Muscle of leg (tissue), 11 donors: ENCODE results near the gene KCNH2. TPM values are rescaled to one million over a fixed set of nuclear protein-coding genes. Genes with fewer than 3 reads are reported as not detected.

ENCODE experiments used
- DNase-seq: peaks from one replicate; pipeline ENCODE4 v3.0.0; 2013
- H3K27ac ChIP-seq: one replicate; pipeline ENCODE4 v1.5.1; 2013; ENCODE audit warnings: mild to moderate bottlenecking, low read length, control low read depth
- H3K27me3 ChIP-seq: one replicate; pipeline ENCODE4 v1.6.1; 2013; ENCODE audit warnings: low read length; ENCODE audit not compliant: control insufficient read depth, insufficient read depth
- H3K36me3 ChIP-seq: one replicate; pipeline ENCODE4 v1.6.1; 2013; ENCODE audit warnings: low read length; ENCODE audit not compliant: control insufficient read depth, insufficient read depth
- H3K4me1 ChIP-seq: one replicate; pipeline ENCODE4 v1.6.1; 2013; ENCODE audit warnings: low read length; ENCODE audit not compliant: control insufficient read depth, insufficient read depth
- H3K4me3 ChIP-seq: one replicate; pipeline ENCODE4 v1.5.1; 2013; ENCODE audit warnings: low read length, control low read depth
- H3K9me3 ChIP-seq: replicated peaks from 2 replicates; pipeline ENCODE4 v1.6.1; 2013; ENCODE audit warnings: low read depth, low read length; ENCODE audit not compliant: control insufficient read depth
- WGBS: methylation state at CpG from one replicate; pipeline ENCODE4 v1.1.5; 2013; ENCODE audit warnings: missing lambda C conversion rate; ENCODE audit not compliant: insufficient coverage; 5-methylcytosine and 5-hydroxymethylcytosine counted together
- polyA plus RNA-seq, 8 donors: library from polyadenylated mRNA; unstranded; fragments of 120-200 nt; gene quantifications; one replicate each; pipeline versions ENCODE4 v1.2.1 to v1.2.3, GENCODE V29; 2013; ENCODE audit warnings: inconsistent platforms in 1 of 8, low replicate concordance in 1 of 8; ENCODE audit not compliant: insufficient read length in 8 of 8, insufficient read depth in 1 of 8
- total RNA-seq: library from RNA; stranded (reverse); fragments of 120-200 nt; gene quantifications from one replicate; pipeline ENCODE4 v1.2.4, GENCODE V29; 2013

KCNH2 gene
- total and polyA plus RNA-seq, 9 donors, result 9.7 to 26.9 (median 19.6) TPM

DNA sequence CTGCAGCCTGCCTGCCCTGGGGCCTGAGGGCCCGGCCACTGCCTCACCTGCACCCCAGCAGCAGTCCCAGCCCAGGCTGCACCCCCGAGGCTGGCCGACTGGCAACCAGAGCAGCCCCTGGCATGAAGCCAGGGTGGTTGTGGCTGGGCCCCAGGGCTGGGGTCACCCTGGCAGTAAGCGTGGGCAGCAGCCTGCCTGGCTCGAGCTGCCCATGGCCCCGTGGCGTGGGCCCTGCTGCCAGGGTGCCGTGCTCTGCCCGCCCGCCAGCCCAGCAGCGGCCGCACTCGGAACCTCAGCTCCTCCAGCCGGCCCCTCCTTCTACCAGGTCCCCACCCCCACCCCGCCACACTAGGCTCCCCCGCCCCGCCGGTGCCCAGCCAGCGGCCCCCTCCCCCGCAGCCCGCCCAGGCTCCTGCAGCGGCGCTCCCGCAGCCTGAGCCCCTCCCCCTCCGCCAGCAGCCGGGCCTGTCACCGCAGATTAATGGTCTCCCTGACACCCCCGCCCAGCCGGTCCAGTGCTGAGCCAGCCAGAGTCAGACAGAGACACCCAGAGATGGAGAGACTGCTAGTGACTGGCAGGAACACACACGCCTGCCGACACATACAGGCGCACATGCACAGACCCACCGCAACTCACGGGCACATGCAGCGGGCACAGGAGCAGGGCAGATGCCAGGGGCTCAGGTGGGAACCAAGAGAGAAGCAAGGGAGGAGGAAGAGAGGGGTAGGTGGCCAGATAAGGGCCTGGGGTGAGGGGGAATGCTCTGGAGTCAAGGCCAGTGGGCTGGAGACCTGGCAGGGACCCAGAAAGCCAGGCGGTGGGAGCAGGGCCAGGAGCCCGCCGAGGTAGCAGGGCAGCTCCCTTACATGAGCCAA lies 22.4 kb downstream of the KCNH2 start:
- 23% methylated on average over 23 of the region's 38 CpGs for WGBS
- Histone ChIP-seq H3K4me3 (peak overlapping the region; percentile 8), H3K4me1 (peaks cover 44% of the 10 kb centered on the region)

DNA sequence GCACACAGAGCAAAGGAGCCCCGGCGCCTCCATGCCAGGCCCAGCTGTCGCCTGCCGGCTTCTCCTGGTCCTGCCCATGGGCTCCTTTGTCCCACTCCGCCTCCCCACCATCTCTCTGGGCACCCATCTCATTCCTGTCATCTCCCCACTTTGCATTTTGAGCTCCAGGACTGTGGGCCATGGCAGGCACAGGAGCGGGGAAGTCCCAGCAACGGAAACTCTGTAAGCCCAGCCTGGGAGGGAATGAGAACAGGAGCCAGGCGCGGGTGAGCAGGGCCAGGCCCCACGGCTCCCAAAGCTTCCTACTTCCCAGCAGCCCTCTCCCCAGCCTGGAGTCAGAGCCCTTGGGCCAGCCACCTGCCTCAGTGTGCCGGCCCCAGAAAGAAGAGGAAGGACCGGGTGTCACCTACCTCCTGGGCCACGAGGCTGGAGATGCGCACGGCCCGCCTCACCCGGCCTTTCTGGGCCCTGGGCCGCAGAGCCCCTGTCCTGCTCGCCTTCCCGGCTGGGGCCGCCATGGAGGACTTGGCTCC lies 23.1 kb downstream of the KCNH2 start:
- peaks cover 17% of the 10 kb centered on the region for H3K27me3 ChIP-seq
- H3K4me1 ChIP-seq, result peaks cover 44% of the 10 kb centered on the region
- peaks cover 25% of the 10 kb centered on the region for H3K36me3 ChIP-seq
- H3K27ac ChIP-seq, result peak overlapping the region; percentile 77
- WGBS, result 50% methylated on average over 18 of the region's 21 CpGs
- H3K9me3 ChIP-seq, result no peaks in the 10 kb centered on the region
- peak overlapping the region; percentile 8 for H3K4me3 ChIP-seq
- DNase-seq, result no peak

More for the DNA sequence above, 22.4 kb downstream of the KCNH2 start:
- Histone ChIP-seq H3K9me3 (no peaks in the 10 kb centered on the region), H3K27me3 (peaks cover 17% of the 10 kb centered on the region), H3K36me3 (peaks cover 18% of the 10 kb centered on the region), H3K27ac (peak overlapping the region; percentile 81)
- peak; percentile 80 for DNase-seq

DNA sequence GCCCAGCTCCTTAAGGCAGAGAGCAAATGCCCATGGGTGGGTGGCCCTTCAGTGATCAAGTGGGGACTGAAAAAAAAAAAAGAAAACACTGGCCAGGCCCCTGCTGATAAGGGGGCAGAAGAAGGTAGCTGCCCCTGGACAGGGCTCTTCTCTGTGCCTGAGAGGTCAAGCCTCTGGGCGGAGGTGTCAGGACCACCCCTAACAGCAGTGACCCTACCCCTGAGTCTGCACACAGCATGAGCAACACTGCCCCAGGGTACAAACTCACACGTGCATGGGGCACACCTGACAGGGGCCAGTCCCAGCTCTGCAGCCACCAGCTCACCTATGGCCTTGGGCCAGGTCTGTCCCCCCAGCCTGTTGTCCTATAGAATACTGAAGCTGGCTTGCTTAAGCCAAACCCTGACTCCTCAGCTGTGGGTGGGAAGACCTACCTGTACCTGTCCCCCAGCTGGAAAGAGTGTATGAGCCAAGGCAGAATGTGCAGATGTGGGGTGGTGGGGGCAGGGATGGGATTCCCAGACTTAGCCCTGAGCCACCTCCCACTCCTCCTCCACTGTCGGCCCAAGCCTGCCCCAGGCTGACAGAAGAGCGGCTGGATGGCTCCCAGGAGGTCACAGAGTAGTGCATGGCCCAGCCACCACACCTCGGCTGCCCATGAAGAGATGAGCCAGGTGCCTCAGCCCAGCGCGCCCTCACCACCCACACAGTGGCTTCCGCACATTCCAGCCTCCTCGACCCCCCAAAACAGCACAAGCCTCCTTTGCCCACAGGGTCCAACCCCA lies 23.7 kb downstream of the KCNH2 start:
- no peaks in the 10 kb centered on the region for H3K9me3 ChIP-seq
- H3K4me3 ChIP-seq, result no peak overlapping the region
- 67% methylated on average over 8 of the region's 9 CpGs for WGBS
- H3K36me3 ChIP-seq, result peaks cover 25% of the 10 kb centered on the region
- peak overlapping the region; percentile 77 for H3K27ac ChIP-seq
- H3K4me1 ChIP-seq, result peaks cover 44% of the 10 kb centered on the region
- DNase-seq, result no peak
- peaks cover 14% of the 10 kb centered on the region for H3K27me3 ChIP-seq

DNA sequence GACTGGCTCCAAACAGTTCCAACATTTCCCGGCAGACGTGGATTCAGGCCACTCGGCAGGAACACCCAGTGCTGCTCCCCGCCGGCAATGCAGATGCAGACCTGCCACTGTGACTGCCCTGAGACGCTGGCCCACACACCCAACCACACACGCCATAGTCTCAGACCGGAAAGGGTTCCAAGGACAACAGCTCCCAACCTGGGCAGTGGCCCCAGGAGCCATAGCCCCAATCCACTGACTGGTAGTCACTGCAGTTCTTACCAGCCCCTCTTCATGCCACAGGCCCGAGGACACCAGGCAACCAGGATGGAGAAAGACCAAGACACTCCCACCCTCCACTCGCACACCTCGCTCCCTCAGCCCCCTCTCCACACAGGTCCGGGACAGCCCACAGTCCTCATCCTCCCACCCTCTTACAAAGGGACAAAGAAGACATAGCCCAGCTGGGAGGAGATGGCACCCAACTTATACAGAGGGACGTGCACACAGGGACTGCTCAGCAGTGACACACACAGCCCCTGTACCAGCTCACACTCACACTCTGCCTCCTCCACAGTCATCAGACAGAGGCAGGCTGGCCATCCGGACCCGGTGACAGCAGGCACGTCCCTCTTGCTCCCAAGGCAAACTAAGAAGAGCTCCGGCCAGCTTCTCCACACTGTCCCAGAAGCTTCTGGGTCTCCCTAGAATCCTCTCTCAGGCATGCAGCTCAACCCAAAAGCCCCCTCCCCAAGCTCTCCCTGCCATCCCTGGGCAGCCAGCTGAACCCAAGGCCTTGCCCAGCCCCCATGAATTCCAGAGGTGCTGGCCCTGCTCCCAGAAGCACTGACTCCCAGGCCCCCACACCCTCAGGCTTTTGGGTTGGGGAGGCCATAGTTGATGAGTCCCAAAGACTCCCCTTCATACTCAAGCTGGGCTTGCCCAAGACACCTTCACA lies 24.8 kb downstream of the KCNH2 start:
- Histone ChIP-seq H3K27me3 (peaks cover 5% of the 10 kb centered on the region), H3K4me3 (no peak overlapping the region), H3K36me3 (peaks cover 25% of the 10 kb centered on the region), H3K27ac (no peak overlapping the region), H3K4me1 (peaks cover 44% of the 10 kb centered on the region), H3K9me3 (no peaks in the 10 kb centered on the region)
- no peak for DNase-seq
- 89% methylated on average over 17 of the region's 17 CpGs for WGBS

DNA sequence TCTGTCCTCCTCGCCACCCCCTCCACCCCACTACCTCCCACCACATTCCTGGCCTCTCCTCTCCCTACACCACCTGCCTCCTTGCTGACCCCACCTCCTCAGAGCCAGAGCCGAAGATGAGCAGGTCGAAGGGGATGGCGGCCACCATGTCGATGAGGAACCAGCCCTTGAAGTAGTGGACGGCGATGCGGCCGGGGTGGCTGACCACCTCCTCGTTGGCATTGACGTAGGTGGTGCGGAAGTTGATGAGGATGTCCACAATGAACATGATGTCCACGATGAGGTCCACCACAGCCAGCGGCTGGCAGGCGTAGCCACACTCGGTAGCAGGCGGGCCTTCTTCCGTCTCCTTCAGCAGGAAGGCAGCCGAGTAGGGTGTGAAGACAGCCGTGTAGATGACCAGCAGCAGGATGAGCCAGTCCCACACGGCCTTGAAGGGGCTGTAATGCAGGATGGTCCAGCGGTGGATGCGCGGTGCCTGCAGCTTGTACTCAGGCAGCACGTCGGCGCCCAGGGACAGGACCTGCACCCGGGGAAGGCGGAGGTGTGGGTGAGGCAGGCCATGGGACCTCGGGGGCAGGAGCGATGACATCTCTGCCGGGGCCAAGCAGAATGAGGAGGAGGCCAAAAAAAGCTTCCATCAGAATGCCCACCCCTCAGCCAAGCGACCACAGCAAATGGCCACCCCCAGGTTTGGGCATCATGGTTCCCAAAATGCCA lies 25.6 kb downstream of the KCNH2 start:
- Histone ChIP-seq H3K4me1 (peaks cover 41% of the 10 kb centered on the region), H3K4me3 (no peak overlapping the region), H3K36me3 (peaks cover 25% of the 10 kb centered on the region), H3K27ac (no peak overlapping the region), H3K27me3 (peaks cover 6% of the 10 kb centered on the region), H3K9me3 (no peaks in the 10 kb centered on the region)
- no peak for DNase-seq
- WGBS, result 90% methylated on average over 30 of the region's 33 CpGs

DNA sequence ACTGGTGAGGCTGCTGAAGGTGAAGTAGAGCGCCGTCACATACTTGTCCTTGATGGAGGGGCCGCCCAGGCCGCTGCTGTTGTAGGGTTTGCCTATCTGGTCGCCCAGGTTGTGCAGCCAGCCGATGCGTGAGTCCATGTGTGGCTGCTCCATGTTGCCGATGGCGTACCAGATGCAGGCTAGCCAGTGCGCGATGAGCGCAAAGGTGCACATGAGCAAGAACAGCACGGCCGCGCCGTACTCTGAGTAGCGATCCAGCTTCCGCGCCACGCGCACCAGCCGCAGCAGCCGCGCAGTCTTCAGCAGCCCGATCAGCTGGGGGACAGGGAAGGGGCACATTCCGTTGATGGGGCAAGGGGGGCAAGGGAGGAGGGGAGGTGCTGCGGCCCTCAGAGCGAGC lies 26.6 kb downstream of the KCNH2 start:
- Histone ChIP-seq H3K27ac (no peak overlapping the region), H3K9me3 (no peaks in the 10 kb centered on the region), H3K36me3 (peaks cover 25% of the 10 kb centered on the region), H3K4me3 (no peak overlapping the region), H3K27me3 (peaks cover 6% of the 10 kb centered on the region), H3K4me1 (peaks cover 31% of the 10 kb centered on the region)
- no peak for DNase-seq
- WGBS, result 94% methylated on average over 21 of the region's 28 CpGs

DNA sequence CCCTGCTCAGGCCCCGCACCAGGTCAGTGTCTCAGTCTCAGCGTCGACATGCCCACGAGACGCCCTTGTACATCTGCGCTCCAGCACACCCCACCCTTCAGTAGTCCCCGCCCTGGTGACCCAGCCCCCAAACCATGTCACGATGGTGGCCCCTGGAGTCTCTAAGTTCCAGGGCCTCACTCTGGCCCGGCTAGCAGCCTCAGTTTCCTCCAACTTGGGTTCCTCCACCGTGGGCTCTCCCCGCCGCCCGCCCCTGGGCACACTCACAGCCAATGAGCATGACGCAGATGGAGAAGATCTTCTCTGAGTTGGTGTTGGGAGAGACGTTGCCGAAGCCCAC lies 27.0 kb downstream of the KCNH2 start:
- no peaks in the 10 kb centered on the region for H3K9me3 ChIP-seq
- peaks cover 6% of the 10 kb centered on the region for H3K27me3 ChIP-seq
- peaks cover 25% of the 10 kb centered on the region for H3K36me3 ChIP-seq
- WGBS, result 95% methylated on average over 14 of the region's 16 CpGs
- peaks cover 28% of the 10 kb centered on the region for H3K4me1 ChIP-seq
- no peak overlapping the region for H3K4me3 ChIP-seq
- no peak overlapping the region for H3K27ac ChIP-seq
- no peak for DNase-seq

DNA sequence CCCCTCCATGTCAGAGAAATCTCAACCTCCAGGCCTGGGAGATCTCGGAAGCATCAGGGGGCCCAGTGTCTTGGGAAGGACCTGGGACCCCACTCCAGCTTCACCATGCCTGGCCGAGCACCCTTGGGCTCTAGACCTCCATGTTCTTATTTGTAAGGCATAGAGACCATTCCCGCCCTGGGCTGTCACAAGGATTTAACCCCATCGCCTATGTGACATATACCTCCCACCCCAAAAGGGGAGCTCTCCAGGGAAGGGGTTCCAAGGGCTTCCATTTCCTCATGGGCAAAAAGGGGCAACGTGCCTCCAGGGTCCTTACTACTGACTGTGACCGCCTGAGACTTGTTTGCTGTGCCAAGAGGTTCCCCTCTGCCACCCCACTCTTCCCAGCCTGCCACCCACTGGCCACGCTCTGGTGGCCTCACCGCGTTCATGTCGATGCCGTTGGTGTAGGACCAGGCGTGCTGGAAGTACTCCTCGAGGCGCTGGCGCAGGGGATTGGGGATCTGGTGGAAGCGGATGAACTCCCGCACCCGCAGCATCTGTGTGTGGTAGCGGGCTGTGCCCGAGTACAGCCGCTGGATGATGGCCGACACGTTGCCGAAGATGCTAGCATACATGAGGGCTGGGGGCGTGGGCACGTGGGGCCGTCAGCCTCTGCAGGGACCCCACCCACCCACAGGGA lies 27.5 kb downstream of the KCNH2 start:
- peaks cover 25% of the 10 kb centered on the region for H3K36me3 ChIP-seq
- H3K4me3 ChIP-seq, result no peak overlapping the region
- H3K27ac ChIP-seq, result no peak overlapping the region
- H3K4me1 ChIP-seq, result peaks cover 29% of the 10 kb centered on the region
- peaks cover 9% of the 10 kb centered on the region for H3K27me3 ChIP-seq
- WGBS, result 92% methylated on average over 23 of the region's 27 CpGs
- no peaks in the 10 kb centered on the region for H3K9me3 ChIP-seq
- DNase-seq, result no peak
